Common myeloid progenitor, CD34-positive (primary cell): ENCODE data around the gene UBR2.
"Not testable (repeated sequence)": the region's sequence is repeated elsewhere in the genome, so short reads cannot be mapped to it uniquely, and the experiment has no call there.

Experiments
- CTCF ChIA-PET: fragments of 350-600 bp; sonication (Branson Sonifier 250); formaldehyde crosslinking; loops from one replicate; lab custom pipeline; 2021; ENCODE audit warnings: antibody characterized with exemption; lab: Charles Lee
- POLR2A ChIA-PET: fragments of 350-600 bp; sonication (Branson Sonifier 250); formaldehyde crosslinking; loops from one replicate; lab custom pipeline; 2021; ENCODE audit warnings: antibody characterized with exemption; lab: Charles Lee
- DNase-seq, 3 donors: peaks; one replicate each; pipeline versions ENCODE4 v3.0.0 to v3.0.0-alpha.2; 2013
- H3K27ac ChIP-seq, 2 experiments: 1 replicate in 1 of 2; 2 replicates in 1 of 2; pipeline ENCODE4 v1.7.0; 2013; ENCODE audit warnings: inconsistent platforms in 2 of 2, low read length in 2 of 2, mild to moderate bottlenecking in 2 of 2, low read depth in 1 of 2, moderate library complexity in 1 of 2; ENCODE audit not compliant: severe bottlenecking in 2 of 2, insufficient read depth in 1 of 2, poor library complexity in 1 of 2
- H3K27me3 ChIP-seq, 5 experiments: replicated peaks in 2 of 5; 1 replicate in 3 of 5; 2 replicates in 2 of 5; pipeline versions ENCODE4 v1.6.1 to v1.7.0; 2013; ENCODE audit warnings: low read length in 4 of 5, mild to moderate bottlenecking in 2 of 5, moderate library complexity in 2 of 5, inconsistent platforms in 1 of 5; ENCODE audit not compliant: insufficient read depth in 5 of 5, control insufficient read depth in 4 of 5
- H3K36me3 ChIP-seq, 4 experiments: 1 replicate in 2 of 4; 2 replicates in 2 of 4; pipeline versions ENCODE4 v1.6.1 to v1.7.0; 2013; ENCODE audit warnings: low read length in 3 of 4, control low read depth in 1 of 4, mild to moderate bottlenecking in 1 of 4; ENCODE audit not compliant: control insufficient read depth in 4 of 4, insufficient read depth in 4 of 4
- H3K4me1 ChIP-seq, 4 experiments: 1 replicate in 3 of 4; 2 replicates in 1 of 4; pipeline versions ENCODE4 v1.6.1 to v1.7.1; 2013; ENCODE audit warnings: low read length in 3 of 4, mild to moderate bottlenecking in 3 of 4, control low read depth in 1 of 4, inconsistent platforms in 1 of 4, moderate library complexity in 1 of 4; ENCODE audit not compliant: control insufficient read depth in 4 of 4, insufficient read depth in 4 of 4; ENCODE audit errors: control extremely low read depth in 1 of 4
- H3K4me3 ChIP-seq, 7 experiments: 1 replicate in 4 of 7; 2 replicates in 3 of 7; pipeline versions ENCODE4 v1.5.1 to v1.7.0; 2013; ENCODE audit warnings: mild to moderate bottlenecking in 7 of 7, low read length in 6 of 7, moderate library complexity in 6 of 7, inconsistent platforms in 2 of 7, low read depth in 2 of 7, control low read depth in 1 of 7; ENCODE audit not compliant: insufficient read depth in 4 of 7, control insufficient read depth in 1 of 7; ENCODE audit errors: extremely low read depth in 1 of 7
- H3K9me3 ChIP-seq, 5 experiments: 1 replicate in 4 of 5; 2 replicates in 1 of 5; pipeline versions ENCODE4 v1.6.1 to v1.7.1; 2013; ENCODE audit warnings: low read length in 4 of 5, mild to moderate bottlenecking in 2 of 5, inconsistent platforms in 1 of 5, low read depth in 1 of 5, moderate library complexity in 1 of 5; ENCODE audit not compliant: control insufficient read depth in 4 of 5, insufficient read depth in 2 of 5; ENCODE audit errors: control extremely low read depth in 1 of 5
- WGBS: methylation state at CpG from one replicate; pipeline ENCODE4 v1.1.5; 2013; ENCODE audit not compliant: insufficient coverage; 5-methylcytosine and 5-hydroxymethylcytosine counted together

UBR2 gene

DNA sequence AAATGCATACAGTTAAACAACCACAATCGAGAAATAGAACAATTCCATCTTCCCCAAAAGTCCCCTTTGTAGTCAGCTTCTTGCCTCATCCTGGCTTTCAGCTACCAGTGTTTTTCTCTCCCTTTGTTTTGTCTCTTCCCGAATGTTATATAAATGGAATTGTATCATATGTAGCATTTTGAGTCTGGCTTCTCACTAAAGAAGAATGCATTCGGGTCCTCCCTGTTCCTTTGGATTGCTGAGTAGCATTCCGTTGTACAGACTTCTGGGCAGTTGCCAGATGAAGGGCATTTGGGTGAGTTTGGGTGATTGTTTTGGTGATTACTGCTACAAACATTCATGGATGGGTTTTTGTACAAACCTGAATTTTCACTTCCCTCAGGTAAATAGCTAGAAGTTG is 130.8 kb downstream of the UBR2 start:
- 100% methylated on average over 1 of the region's 4 CpGs for WGBS
- Histone ChIP-seq H3K27me3 (no peaks in the 10 kb centered on the region), H3K4me3 (no peak overlapping the region), H3K4me1 (peaks cover 0 to 6% (median 1%) of the 10 kb centered on the region in 4 experiments), H3K36me3 (peaks cover 9 to 45% (median 31%) of the 10 kb centered on the region in 4 experiments), H3K27ac (no peak overlapping the region), H3K9me3 (no peaks in the 10 kb centered on the region)
- POLR2A ChIA-PET = interaction anchor here (0.6 kb wide), 1 partner anchor 56 kb away, joined by 3 read pairs; no protein-coding TSS in a partner anchor
- no peak for DNase-seq
- CTCF ChIA-PET = interaction anchor here (0.6 to 2.0 kb wide), 2 partner anchors 32 to 178 kb away, joined by 3 to 8 read pairs; no protein-coding TSS in a partner anchor

GRCh38 chr6:42696526-42697267 is 132.9 kb downstream of the UBR2 start:
- H3K9me3 ChIP-seq = no peaks in the 10 kb centered on the region
- 74% methylated on average over 5 of the region's 7 CpGs for WGBS
- no peaks in the 10 kb centered on the region for H3K27me3 ChIP-seq
- no peak overlapping the region for H3K4me3 ChIP-seq
- peaks cover 3 to 26% (median 17%) of the 10 kb centered on the region in 4 experiments for H3K36me3 ChIP-seq
- CTCF ChIA-PET = interaction anchor here (2.0 kb wide), 1 partner anchor 9 kb away, joined by 7 read pairs; no protein-coding TSS in a partner anchor
- DNase-seq = no peak
- no peak overlapping the region for H3K27ac ChIP-seq
- POLR2A ChIA-PET = interaction anchor here (0.8 kb wide), 1 partner anchor 16 kb away, joined by 3 read pairs; no protein-coding TSS in a partner anchor
- H3K4me1 ChIP-seq = peaks cover 0 to 6% (median 1%) of the 10 kb centered on the region in 4 experiments

GRCh38 chr6:42697268-42697655 is 133.4 kb downstream of the UBR2 start:
- Histone ChIP-seq H3K4me1 (peaks cover 0 to 6% (median 1%) of the 10 kb centered on the region in 4 experiments), H3K27me3 (no peaks in the 10 kb centered on the region), H3K36me3 (peaks cover 3 to 21% (median 13%) of the 10 kb centered on the region in 4 experiments), H3K27ac (no peak overlapping the region), H3K9me3 (no peaks in the 10 kb centered on the region), H3K4me3 (no peak overlapping the region)
- ChIA-PET CTCF (interaction anchor here (2.0 kb wide), 1 partner anchor 10 kb away, joined by 7 read pairs; no protein-coding TSS in a partner anchor), POLR2A (interaction anchor here (0.8 kb wide), 1 partner anchor 16 kb away, joined by 3 read pairs; no protein-coding TSS in a partner anchor)
- no peak for DNase-seq
- WGBS = 100% methylated on average over 2 of the region's 5 CpGs

DNA sequence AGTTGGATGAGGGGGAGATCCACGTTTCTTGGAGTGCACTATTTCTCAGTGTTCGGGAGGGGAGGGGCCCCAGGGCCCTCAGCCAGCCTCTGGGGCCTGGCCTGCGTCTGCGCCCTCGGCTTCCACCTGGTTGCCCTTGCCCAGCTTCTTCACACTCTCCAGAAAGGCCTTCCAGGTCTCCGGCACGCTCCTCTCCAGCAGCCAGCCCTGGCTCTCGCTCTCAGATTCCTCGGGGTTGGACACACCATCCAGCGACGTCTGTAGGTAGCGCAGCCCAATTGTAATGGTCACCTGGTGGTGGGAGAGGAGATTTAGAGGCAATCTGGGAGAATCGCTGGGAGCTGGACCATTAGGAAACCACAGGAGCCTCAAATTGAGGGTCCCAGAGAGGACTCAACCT is 134.4 kb downstream of the UBR2 start:
- DNase-seq = no peak
- H3K27ac ChIP-seq = no peak overlapping the region
- H3K9me3 ChIP-seq = no peaks in the 10 kb centered on the region
- no peak overlapping the region for H3K4me3 ChIP-seq
- H3K36me3 ChIP-seq = peaks cover 0 to 13% (median 6%) of the 10 kb centered on the region in 4 experiments
- POLR2A ChIA-PET = interaction anchor here (0.6 kb wide), 1 partner anchor 77 kb away, joined by 3 read pairs; no protein-coding TSS in a partner anchor
- peaks cover 0 to 6% (median 1%) of the 10 kb centered on the region in 4 experiments for H3K4me1 ChIP-seq
- CTCF ChIA-PET = interaction anchor here (1.0 kb wide), 1 partner anchor 28 kb away, joined by 3 read pairs; no protein-coding TSS in a partner anchor
- no peaks in the 10 kb centered on the region for H3K27me3 ChIP-seq
- WGBS = 94% methylated on average over 11 of the region's 13 CpGs

DNA sequence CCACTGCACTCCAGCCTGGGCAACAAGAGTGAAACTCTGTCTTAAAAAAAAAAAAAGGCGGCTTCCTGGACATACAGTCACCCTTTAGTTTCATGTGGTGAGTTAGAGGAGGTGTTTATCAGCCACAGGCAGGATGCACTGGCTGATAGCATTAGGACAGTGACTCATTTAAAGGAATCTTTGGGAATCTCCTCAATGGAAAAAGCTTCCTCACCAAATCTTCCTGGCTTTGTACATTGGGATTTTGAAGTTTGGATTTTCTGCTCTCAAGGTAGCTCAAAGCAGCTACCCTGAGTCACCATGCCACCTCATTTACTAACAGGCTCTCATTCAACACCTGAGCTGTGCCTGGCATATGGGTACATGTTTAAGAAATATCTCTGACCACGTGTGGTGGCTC is 138.4 kb downstream of the UBR2 start:
- DNase-seq = no peak
- no CpG with 5 or more reads among the region's 2 CpGs for WGBS
- Histone ChIP-seq H3K4me1 (no peaks in the 10 kb centered on the region), H3K9me3 (no peaks in the 10 kb centered on the region), H3K27me3 (no peaks in the 10 kb centered on the region), H3K36me3 (no peaks in the 10 kb centered on the region), H3K27ac (no peak overlapping the region), H3K4me3 (no peak overlapping the region)
- ChIA-PET CTCF (interaction anchor here (1.1 to 1.7 kb wide), 2 partner anchors 9 to 10 kb away, joined by 3 to 6 read pairs; no protein-coding TSS in a partner anchor), POLR2A (no interaction called here)

DNA sequence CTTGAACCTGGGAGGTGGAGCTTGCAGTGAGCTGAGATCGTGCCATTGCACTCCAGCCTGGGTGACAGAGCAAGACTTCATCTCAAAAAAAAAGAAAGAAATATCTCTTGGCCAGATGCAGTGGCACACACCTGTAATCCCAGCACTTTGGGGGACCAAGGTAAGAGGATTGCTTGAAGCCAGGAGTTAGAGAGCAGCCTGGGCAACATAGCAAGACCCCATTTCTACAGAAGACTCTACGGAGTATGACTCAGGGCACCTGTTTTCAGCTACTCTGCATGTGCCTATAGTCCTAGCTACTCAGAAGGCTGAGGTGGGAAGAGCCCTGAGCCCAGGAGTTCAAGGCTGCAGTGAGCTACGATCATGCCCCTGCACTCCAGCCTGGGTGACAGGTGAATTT is 139.0 kb downstream of the UBR2 start:
- CTCF ChIA-PET = interaction anchor here (0.8 to 1.7 kb wide), 2 partner anchors 10 to 41 kb away, joined by 5 to 6 read pairs; no protein-coding TSS in a partner anchor

More for the DNA sequence above, 139.0 kb downstream of the UBR2 start:
- H3K9me3 ChIP-seq, H3K4me3 ChIP-seq, DNase-seq, H3K27me3 ChIP-seq, H3K36me3 ChIP-seq, H3K4me1 ChIP-seq, H3K27ac ChIP-seq, POLR2A ChIA-PET: not testable (repeated sequence)
- 89% methylated on average over 1 of the region's 3 CpGs for WGBS
